T-helper 2 cell (primary cell): Measurements from ENCODE around the gene R3HDM4.
"Not testable (repeated sequence)": the region's sequence is repeated elsewhere in the genome, so short reads cannot be mapped to it uniquely, and the experiment has no call there.

Experiments used
- DNase-seq, 5 experiments: peaks; one replicate each; pipeline versions ENCODE4 v3.0.0 to v3.0.0-alpha.2; 2012 to 2022

Gene R3HDM4

DNA sequence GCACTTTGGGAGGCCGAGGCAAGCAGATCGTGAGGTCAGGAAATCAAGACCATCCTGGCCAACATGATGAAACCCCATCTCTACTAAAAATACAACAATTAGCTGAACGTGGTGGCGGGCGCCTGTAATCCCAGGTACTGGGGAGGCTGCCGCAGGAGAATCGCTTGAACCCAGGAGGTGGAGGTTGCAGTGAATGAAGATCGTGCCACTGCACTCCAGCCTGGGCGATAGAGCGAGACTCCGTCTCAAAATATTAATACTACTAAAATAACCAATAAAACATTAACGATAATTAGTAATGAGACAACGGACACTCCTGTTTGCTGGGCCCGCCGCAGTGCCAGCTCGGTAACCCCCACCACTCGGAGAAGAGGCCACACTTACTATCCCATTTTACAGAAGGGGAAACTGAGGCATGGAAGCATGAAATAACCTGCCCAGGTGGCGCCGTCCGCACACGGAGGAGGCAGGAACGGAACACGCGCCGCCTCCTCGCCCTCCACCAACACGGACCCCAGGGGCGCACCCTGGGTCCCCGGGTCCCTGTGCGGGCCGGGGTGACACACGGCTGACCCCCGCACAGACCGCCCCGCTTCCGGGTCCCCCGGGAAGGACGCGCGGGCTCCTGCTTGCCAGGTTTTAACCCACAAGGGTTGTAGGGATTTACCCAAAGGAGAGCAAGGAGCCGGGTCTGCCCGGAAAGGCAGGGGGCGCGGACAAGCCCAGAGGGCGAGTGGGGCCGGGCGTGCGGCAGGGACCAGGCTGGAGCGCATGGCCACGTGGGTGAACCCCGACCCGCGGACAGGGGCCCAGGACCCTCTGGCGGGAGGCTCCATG lies 1.6 kb downstream of the R3HDM4 start:
- DNase-seq: no peak

DNA sequence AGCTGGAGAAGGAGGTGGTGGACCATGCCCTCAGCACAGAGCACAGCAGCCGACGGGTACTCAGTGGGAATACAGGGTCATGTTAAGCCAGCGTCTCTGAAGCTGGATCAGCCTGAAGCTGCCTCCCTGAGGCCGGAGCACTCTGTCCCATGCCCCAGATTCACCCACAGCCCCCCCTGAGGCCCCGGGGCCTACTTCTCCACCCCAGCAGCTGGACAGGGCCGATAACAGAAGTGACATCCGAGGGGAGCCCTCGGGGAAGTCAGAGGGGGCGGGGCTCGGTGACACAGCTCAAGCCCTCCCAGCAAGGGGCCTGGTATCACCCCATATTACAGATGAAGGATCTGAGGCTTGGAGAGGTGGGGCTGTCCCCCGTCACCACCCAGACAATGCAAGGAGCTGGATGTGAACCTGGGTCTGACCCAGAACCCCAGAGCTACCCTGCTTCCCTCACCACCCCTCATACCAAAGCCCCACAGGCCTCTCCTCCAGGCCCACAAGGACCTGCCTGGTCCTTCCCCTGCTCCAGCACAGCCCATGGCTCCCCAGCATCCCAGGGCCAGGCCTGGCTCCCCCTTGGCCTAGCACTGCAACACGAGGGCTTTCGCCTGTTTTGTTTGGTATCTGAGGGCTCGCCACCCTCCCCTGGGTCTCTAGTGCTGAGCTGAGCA lies 5.7 kb downstream of the R3HDM4 start:
- no peak for DNase-seq

DNA sequence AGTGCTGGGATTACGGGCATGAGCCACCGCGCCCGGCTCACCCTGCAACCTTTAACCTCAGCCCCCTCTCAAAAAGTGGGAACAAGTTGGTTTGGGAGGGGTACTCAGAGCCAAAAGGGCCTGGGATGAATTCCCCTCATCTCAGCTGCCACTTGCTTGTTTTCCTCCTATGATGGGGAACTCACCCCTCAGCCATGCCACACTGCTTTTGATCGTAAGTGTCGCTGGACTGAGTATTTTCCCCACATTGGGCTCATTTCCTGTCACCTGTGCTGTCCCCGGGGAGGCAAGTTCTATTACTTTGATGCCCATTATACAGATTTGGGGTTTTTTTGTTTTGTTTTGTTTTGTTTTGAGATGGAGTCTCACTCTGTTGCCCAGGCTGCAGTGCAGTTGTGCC lies 6.5 kb downstream of the R3HDM4 start:
- DNase-seq: no peak

DNA sequence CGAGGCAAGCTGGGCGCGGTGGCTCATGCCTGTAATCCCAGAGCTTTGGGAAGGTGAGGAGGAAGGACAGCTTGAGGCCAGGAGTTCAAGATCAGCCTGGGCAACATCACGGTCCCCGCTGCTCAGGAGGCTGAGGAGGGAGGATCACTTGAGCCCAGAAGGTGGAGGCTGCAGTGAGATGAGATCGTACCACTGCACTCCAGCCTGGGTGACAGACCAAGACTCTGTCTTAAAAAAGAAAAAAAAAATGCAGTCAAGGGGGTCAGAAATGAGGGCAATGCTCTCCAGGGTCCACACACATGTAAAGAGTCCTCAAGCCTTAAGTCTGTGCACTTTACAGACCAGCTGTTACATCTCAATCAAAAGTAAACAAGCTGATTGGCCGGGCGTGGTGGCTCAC lies 8.5 kb downstream of the R3HDM4 start:
- DNase-seq: no peak

DNA sequence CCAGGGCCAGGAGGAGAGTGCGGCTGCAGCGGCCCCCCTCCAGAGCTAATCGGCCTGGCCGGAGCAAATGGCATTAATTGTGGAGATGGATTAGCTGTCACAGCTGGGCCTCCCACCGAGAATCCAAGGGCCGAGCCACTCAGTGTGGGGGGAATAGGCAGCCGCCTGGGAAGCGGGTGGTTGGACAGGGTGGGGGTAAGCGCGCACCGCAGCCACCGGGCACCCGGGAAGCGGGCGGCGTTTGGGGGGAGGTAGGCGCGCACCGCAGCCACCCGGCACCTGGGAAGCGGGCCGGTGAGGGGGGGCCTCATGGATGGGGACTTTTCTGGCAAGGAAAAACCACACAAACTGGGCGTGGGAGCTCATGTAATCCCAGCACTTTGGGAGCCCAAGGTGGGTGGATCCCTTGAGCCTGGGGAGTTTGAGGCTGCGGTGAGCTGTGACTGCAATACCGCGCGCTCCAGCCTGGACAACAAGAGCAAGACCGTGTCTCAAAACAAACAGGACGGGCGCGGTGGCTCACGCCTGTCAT lies 9.7 kb downstream of the R3HDM4 start:
- no peak for DNase-seq

DNA sequence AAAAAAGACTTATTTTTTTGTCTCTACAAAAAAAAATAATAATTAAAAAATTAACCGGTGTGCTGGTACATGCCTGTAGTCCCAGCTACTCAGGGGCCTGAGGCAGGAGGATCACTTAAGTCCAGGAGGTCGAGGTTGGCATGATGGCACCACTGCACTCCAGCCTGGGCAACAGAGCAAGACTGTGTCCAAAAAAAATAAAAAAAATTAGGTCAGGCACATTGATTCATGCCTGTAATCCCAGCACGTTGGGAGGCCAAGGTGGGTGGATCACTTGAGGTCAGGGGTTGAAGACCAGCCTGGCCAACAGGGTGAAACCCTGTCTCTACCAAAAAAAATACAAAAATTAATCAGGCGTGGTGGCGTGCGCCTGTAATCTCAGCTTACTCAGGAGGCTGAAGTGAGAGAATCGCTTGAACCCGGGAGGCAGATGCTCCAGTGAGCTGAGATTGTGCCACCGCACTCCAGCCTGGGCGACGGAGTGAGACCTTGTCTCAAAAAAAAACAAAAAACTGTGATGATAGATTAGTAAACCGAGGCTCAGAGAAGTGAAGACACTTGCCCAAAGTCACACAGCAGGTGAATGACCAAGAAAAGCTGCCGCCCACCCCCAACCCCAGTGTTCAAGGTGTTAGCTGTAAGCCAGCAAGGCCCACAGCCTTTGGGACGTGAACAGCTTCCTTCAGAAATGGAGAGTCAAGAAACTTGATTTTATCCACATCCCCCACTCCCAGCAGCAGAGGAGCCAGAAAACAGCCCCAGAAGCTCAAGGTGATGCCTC lies 10.4 kb downstream of the R3HDM4 start:
- no peak for DNase-seq

DNA sequence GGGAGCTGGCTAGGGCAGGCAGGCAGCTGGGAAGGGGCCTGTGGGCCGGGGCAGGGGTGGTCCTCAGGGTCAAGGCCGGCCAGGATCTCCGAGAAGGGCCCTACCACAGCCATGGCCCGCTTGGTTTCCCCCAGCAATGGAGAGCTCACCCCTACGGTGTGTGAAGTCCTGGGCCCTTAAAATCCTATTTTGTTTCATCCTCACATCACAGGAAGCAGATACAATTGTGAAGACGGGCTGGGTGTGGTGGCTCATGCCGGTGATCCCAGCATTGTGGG lies 11.0 kb downstream of the R3HDM4 start:
- no peak for DNase-seq

DNA sequence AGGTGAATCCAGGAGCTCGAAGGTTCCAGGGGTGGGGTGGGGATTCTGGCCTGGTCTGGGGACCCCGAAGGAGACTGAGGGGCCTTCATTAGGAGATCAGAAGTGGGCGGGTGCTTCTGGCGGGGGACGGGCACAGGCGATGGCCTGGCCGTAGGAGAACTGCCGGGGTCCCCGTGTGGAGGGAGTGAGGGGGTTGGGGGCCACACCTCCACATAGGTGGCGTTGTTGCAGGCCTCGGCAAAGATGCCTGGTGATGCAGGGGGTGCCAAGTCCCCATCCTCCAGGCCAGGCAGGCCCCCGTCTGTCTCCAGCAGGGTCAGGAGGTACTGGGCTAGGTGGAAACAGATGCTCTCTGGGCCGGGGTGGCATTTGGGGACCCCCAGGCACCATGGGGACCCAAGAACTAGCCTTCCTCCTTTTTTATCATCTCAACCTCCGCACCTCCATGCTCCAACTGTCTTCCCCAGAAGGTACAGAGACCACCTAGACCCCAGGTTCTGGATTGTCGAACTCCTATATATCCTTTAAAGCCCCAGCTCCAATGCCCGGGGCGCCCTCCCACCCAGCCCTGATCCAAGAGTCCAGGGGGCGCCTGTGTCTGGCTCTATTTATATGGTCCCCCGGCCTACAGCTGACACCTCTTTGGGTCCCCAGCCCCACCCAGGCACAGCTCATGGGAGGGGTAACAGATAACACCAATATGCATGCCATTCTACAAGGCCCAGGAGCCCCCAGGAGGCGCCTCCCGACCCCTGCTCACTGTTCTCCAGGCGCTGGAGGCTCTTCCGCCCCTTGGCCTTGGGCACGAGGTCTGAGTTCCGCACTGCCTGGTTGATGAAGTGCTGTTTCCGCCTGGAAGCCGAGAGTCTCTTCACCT lies 11.6 kb downstream of the R3HDM4 start:
- no peak for DNase-seq

DNA sequence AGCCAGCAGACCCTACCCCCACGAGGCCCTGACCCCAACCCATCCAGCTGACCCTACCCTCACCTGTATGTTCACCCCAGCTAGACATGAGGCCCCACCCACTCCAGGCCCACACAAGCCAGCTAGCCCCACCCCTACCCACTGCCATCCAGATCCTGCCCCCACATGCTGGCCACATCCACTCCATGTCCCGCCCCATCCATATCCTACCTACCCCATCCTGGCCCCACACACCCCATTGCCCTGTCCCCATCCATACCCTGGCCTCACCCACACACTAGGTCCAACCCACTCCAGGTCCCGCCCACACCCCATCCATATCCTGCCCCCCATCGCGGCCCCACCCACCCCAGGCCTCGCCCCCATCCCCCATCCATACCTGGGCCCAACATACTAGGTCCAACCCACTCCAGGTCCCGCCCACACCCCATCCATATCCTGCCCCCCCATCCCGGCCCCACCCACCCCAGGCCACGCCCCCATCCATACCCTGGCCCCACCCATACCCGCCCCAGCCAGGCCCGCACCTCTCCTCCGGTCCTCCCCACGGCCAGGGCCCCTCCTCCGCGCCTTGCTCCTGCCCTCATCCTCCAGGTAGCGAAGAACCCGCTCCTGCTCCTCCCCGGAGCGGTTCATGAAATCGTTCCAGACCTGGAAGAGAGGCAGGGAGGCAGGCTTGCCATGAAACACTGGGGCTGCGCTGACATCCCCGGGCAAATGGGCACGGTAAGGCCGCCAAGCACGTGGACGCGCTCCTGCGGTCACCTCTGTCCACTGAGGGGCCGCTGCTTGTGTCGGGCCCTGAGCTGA lies 12.5 kb downstream of the R3HDM4 start:
- peak in 2 of 5 experiments; percentile 47 to 49 for DNase-seq

DNA sequence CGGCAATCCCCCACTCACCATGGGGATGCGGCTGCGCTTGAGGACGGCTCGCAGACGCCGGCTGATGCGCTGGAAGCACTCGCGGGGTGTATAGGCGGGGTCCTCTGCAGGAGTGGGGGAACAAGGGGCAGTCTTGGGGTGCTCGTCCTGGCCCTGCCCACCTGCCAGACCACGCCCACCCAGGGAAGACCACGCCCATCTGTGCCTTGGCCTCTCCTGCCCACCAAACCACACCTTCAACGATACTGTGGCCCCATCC lies 13.0 kb downstream of the R3HDM4 start:
- DNase-seq: no peak

DNA sequence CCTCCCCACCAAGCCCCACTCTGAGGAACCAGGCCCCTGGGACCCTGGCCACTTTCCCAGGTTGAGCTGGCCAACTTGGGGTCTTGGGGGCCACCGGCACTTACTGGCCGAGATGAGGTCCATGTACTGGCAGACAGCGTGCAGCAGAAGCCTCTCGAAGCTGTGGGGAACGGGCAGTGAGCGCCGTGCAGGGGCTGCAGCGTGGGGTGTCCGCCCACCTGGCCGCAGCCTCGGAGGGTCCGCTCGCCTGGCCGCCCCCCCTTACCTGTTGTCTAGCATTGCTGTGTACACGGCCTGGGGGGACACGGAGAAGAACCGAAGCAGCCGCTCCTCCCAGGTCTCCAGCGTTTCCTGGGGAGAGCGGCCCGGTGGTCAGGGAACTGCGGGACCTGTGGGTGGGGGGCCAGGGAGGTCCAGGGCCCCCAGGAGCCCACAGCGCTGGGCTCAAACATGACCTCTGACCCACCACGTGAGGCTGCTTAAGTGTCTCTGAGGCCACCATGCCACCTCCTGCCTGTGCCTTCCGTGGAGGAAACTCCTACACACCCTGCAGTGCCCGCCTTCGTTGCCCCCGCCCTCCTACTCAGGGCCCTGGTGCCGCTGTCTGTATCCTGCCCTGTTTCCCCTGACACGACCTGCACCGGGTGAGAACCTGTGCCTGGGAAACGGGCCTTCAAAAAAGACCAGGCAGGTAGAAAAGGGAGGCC lies 13.5 kb downstream of the R3HDM4 start:
- no peak for DNase-seq

DNA sequence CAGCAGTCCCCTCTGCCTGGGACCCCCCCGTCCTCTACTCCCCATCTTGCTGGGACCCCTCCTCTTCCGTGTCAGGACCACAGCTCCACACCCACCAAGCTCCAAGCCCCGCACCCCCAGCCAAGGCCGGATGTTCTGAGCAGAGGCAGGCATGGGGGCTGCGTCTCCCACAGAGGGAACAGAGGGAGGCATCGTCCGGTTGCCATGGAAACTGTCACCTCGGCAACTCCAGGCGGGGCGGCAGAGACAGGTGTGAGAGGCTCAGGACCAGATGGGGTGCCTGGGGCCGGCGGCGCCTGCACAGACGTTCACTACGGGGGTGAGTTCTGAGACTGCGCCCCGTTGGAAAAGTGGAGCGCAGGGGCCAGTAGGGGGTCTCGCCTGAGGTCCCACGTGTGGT lies 14.4 kb downstream of the R3HDM4 start:
- DNase-seq: no peak

DNA sequence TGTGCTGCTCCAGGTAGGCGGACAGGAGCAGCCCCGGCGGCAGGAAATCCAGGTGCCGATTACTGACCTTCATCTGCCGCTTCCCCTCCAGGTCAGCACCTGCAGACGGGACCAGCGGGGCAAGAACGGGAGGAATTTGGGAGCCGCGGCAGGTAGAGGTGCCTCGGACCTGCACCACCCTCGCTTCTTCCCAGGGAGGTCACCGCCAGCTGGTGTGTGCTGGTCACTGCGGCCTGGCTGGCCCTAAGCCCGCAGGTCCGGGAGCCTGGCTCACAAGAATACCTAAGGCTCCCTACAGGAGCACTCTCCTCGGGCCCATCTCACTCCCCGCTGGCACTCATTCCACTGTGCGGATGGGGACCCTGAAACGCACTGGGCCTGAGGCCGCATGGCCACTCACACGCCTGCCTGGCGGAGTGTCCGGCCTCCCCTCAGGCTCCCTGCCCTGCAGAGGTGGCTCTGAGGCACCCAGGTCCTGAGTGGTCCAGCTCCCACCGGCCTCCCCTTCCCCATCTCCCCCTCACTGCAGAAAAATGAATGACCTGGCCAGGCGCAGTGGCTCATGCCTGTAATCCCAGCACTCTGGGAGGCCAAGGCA lies 15.5 kb downstream of the R3HDM4 start:
- no peak for DNase-seq

DNA sequence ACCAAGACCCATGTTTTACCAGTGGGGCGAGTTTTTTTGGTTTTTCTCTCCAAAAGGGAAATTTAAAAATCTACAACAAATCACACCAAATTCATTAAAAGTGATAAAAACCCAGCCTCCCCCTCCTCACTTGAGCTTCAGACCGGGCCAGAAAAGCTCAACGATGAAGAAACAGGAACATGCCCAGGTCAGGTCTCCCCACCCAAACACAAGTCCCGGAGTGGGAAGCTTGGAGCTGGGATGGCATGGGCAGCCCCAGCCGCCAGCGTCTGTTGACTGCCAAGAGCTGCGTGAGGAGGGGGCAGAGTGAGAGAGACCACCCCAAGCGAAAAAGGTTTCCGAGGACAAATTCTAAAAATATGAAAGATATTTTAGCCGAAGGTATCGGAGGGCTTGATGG lies 16.0 kb downstream of the R3HDM4 start:
- no peak for DNase-seq

DNA sequence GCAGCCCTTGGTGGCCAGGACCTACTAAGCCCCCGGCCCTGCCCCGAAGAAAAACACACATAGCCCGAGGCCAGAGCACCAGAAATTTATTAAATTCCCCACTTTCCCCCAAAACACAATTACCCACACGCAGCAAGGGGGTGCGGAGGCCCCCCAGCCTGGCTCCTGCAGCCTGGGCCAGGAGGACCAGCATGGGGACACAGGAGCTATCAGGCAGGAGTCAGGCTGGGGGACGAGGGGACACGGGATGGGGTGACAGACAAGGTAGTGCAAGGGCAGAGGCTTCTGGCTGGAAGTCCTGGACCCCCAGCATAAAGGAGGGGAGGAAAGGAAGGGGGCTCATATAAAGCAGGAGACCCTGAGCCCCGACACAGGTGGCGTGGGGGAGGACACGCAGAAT lies 16.6 kb downstream of the R3HDM4 start:
- DNase-seq: no peak

DNA sequence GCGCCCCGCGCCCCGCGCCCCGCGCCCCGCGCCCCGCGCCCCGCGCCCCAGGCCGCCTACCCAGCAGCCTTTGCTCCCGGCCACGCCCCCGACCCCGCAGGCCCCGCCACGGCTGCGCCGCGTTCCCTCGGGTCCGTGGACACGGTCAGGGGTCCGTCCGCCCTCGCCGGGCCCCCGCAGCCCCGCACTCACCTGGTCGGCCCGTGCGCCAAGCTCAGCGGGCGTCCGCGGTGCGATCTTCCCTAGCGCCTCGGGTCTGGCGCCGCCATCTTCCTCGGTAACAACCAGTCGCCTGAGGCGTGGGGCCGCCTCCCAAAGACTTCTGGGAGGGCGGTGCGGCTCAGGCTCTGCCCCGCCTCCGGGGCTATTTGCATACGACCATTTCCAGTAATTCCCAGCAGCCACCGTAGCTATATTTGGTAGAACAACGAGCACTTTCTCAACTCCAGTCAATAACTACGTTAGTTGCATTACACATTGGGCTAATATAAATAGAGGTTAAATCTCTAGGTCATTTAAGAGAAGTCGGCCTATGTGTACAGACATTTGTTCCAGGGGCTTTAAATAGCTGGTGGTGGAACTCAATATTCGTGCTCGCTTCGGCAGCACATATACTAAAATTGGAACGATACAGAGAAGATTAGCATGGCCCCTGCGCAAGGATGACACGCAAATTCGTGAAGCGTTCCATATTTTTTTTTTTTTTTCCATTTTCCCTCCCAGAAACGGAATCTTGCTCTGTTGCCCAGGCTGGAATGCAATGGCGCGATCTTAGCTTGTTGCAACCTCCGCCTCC lies 19.9 kb downstream of the R3HDM4 start, which contains the start of the genes MED16 and RNU6-9:
Gene MED16 (minus strand): TSS at position 294 of the 796 bp plus-strand sequence. CDS start 2,056 bp downstream, outside the sequence.
Gene RNU6-9 (plus strand): TSS at position 591 of the 796 bp plus-strand sequence.
- peak; percentile 76 to 94 (median 88) for DNase-seq

DNA sequence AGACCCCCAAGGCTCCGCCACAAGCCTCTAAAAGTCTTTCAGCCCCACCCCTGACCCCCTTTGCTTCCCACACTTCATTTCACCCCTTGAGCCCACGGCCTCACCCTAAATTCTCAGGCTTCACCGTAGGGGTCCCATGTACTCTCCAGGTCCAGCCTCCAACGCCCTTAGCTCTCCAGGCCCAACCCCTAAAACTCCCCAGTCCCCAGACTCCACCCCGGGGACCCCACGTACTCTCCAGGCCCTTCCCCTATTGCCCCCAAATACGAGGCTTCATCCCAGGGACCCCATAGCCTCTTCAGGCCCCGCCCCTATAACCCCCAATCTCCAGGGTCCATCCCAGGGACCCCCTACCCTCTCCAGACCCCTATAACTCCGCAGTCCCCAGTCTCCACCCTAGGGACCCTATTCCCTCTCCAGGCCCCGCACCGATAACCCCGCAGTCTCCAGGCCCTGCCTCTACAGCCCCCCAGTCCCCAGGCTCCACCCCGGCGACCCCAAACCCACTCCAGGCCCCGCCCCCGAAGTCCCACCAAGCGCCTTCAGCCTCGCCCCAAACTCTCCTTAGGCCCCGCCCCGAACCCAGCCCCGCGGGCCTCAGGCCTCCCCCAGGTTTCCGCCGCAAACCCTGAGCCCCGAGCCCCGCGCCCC lies 20.7 kb downstream of the R3HDM4 start:
- DNase-seq: no peak

DNA sequence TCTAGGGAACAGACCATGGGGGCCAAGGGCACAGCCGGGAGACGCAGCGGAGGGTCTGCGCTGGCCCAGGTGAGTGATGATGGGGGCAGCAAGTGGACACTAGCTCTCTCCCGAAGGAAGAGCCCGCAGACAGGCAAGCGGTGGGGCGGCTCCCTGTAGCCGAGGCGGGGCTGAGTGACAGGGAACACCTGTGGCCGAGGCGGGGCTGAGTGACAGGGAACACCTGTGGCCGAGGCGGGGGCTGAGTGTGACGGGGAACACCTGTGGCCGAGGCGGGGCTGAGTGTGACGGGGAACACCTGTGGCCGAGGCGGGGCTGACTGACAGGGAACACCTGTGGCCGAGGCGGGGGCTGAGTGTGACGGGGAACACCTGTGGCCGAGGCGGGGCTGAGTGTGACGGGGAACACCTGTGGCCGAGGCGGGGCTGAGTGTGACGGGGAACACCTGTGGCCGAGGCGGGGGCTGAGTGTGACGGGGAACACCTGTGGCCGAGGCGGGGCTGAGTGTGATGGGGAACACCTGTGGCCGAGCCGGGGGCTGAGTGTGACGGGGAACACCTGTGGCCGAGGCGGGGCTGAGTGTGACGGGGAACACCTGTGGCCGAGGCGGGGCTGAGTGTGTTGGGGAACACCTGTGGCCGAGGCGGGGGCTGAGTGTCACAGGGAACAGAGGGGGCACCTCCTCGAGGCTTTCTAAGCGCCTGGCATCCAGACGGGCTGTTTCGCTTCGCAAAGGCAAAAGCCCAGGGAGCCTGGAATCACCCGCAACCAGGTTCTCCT lies 21.4 kb downstream of the R3HDM4 start:
- DNase-seq: not testable (repeated sequence)
